Spinal cord (tissue), 10 donors: Measurements from ENCODE around the gene ING4. TPM values are rescaled to one million over a fixed set of nuclear protein-coding genes. Genes with fewer than 3 reads are reported as not detected.
A peak's percentile ranks its signal among the peaks of the same experiment; 100 is the strongest.

Experiments used
- DNase-seq, 6 donors: peaks; one replicate each; pipeline versions ENCODE4 v3.0.0 to v3.0.0-alpha.2; 2013 to 2015; ENCODE audit warnings: low spot score in 6 of 6, low read depth in 4 of 6
- H3K27ac ChIP-seq: one replicate; pipeline ENCODE4 v1.5.1; 2013; ENCODE audit warnings: low read depth, low read length, control low read depth
- H3K27me3 ChIP-seq: one replicate; pipeline ENCODE4 v1.6.1; 2013; ENCODE audit warnings: low read length; ENCODE audit not compliant: control insufficient read depth, insufficient read depth
- H3K36me3 ChIP-seq: one replicate; pipeline ENCODE4 v1.6.1; 2013; ENCODE audit warnings: low read length; ENCODE audit not compliant: control insufficient read depth, insufficient read depth
- H3K4me1 ChIP-seq: one replicate; pipeline ENCODE4 v1.6.1; 2013; ENCODE audit warnings: low read length; ENCODE audit not compliant: control insufficient read depth, insufficient read depth
- H3K4me3 ChIP-seq: one replicate; pipeline ENCODE4 v1.5.1; 2013; ENCODE audit warnings: low read depth, low read length, control low read depth
- H3K9me3 ChIP-seq: one replicate; pipeline ENCODE4 v1.6.1; 2013; ENCODE audit warnings: low read length; ENCODE audit not compliant: control insufficient read depth, insufficient read depth
- WGBS: methylation state at CpG from one replicate; pipeline ENCODE4 v1.1.5; 2013; ENCODE audit warnings: missing lambda C conversion rate; ENCODE audit not compliant: insufficient coverage; 5-methylcytosine and 5-hydroxymethylcytosine counted together
- polyA plus RNA-seq, 2 donors: library from polyadenylated mRNA; unstranded; fragments of 120-200 nt; gene quantifications; one replicate each; pipeline ENCODE4 v1.2.1, GENCODE V29; 2013; ENCODE audit not compliant: insufficient read length in 2 of 2
- total RNA-seq, 2 donors: library from RNA; depleted of rRNA in 1 of 2; stranded (reverse); fragments of 120-200 nt in 1 of 2; fragments of >200 nt in 1 of 2; gene quantifications; one replicate each; pipeline versions ENCODE4 v1.2.3 to v1.2.4, GENCODE V29; 2013 to 2014
- donor health status: healthy.

ING4 gene
- total and polyA plus RNA-seq, 4 donors: 87.5 to 104 (median 92.5) TPM

GRCh38 chr12:6613015-6613775 lies 49.7 kb downstream of the ING4 start:
- Histone ChIP-seq H3K27ac (peak overlapping the region; percentile 94), H3K36me3 (no peaks in the 10 kb centered on the region), H3K27me3 (no peaks in the 10 kb centered on the region), H3K4me1 (peaks cover 30% of the 10 kb centered on the region), H3K9me3 (no peaks in the 10 kb centered on the region), H3K4me3 (peak overlapping the region; percentile 4)
- peak in 4 of 6 donors; percentile 46 to 91 (median 72) for DNase-seq
- WGBS: 0% methylated on average over 5 of the region's 17 CpGs

GRCh38 chr12:6612652-6613014 lies 50.3 kb downstream of the ING4 start:
- no peaks in the 10 kb centered on the region for H3K36me3 ChIP-seq
- H3K4me3 ChIP-seq: peak overlapping the region; percentile 9
- WGBS: 21% methylated on average over 7 of the region's 7 CpGs
- DNase-seq: no peak
- H3K27ac ChIP-seq: peak overlapping the region; percentile 94
- no peaks in the 10 kb centered on the region for H3K27me3 ChIP-seq
- peaks cover 30% of the 10 kb centered on the region for H3K4me1 ChIP-seq
- no peaks in the 10 kb centered on the region for H3K9me3 ChIP-seq

GRCh38 chr12:6612247-6612646 lies 50.7 kb downstream of the ING4 start:
- Histone ChIP-seq H3K4me3 (no peak overlapping the region), H3K4me1 (peaks cover 30% of the 10 kb centered on the region), H3K9me3 (no peaks in the 10 kb centered on the region), H3K27ac (peak overlapping the region; percentile 94), H3K36me3 (no peaks in the 10 kb centered on the region), H3K27me3 (no peaks in the 10 kb centered on the region)
- WGBS: 72% methylated on average over 5 of the region's 6 CpGs
- no peak for DNase-seq

GRCh38 chr12:6608592-6609281 lies 54.2 kb downstream of the ING4 start:
- Histone ChIP-seq H3K4me1 (peaks cover 47% of the 10 kb centered on the region), H3K9me3 (no peaks in the 10 kb centered on the region), H3K36me3 (peaks cover 11% of the 10 kb centered on the region), H3K27ac (peak overlapping the region; percentile 95), H3K27me3 (no peaks in the 10 kb centered on the region), H3K4me3 (no peak overlapping the region)
- no peak for DNase-seq
- WGBS: 80% methylated on average over 7 of the region's 8 CpGs

- H3K27ac ChIP-seq: peak overlapping the region; percentile 95
- no peaks in the 10 kb centered on the region for H3K27me3 ChIP-seq
- WGBS: 22% methylated on average over 8 of the region's 8 CpGs
- no peaks in the 10 kb centered on the region for H3K9me3 ChIP-seq
- peaks cover 17% of the 10 kb centered on the region for H3K36me3 ChIP-seq
- no peak overlapping the region for H3K4me3 ChIP-seq
- peak in 1 of 6 donors; percentile 89 for DNase-seq
- H3K4me1 ChIP-seq: peaks cover 45% of the 10 kb centered on the region
Measured at GRCh38 chr12:6607751-6608591, 54.9 kb downstream of the ING4 start.

- Histone ChIP-seq H3K27ac (peak overlapping the region; percentile 95), H3K4me1 (peaks cover 42% of the 10 kb centered on the region), H3K9me3 (no peaks in the 10 kb centered on the region), H3K36me3 (peaks cover 31% of the 10 kb centered on the region), H3K4me3 (peak overlapping the region; percentile 83), H3K27me3 (no peaks in the 10 kb centered on the region)
- under 1% methylated on average over 58 of the region's 70 CpGs for WGBS
- peak in 2 of 6 donors; percentile 62 to 72 for DNase-seq
Measured at GRCh38 chr12:6606331-6607131, 56.4 kb downstream of the ING4 start.

- peaks cover 40% of the 10 kb centered on the region for H3K36me3 ChIP-seq
- 8% methylated on average over 12 of the region's 18 CpGs for WGBS
- H3K4me3 ChIP-seq: peak overlapping the region; percentile 83
- DNase-seq: peak in 2 of 6 donors; percentile 44 to 48
- peaks cover 39% of the 10 kb centered on the region for H3K4me1 ChIP-seq
- H3K9me3 ChIP-seq: no peaks in the 10 kb centered on the region
- no peaks in the 10 kb centered on the region for H3K27me3 ChIP-seq
- H3K27ac ChIP-seq: peak overlapping the region; percentile 80
Measured at GRCh38 chr12:6605421-6606330, 57.2 kb downstream of the ING4 start.

- no peak overlapping the region for H3K27ac ChIP-seq
- DNase-seq: no peak
- peak overlapping the region; percentile 83 for H3K4me3 ChIP-seq
- H3K36me3 ChIP-seq: peaks cover 52% of the 10 kb centered on the region
- no peaks in the 10 kb centered on the region for H3K9me3 ChIP-seq
- 51% methylated on average over 6 of the region's 6 CpGs for WGBS
- H3K4me1 ChIP-seq: peaks cover 39% of the 10 kb centered on the region
- no peaks in the 10 kb centered on the region for H3K27me3 ChIP-seq
Measured at GRCh38 chr12:6604259-6605029, 58.5 kb downstream of the ING4 start.
